Nephron (organoid): ENCODE results near the gene UROC1.

Source experiments
- H3K27ac Mint-ChIP-seq, 3 experiments: 2 replicates each; pipeline ENCODE4 v1.8.0; 2020; ENCODE audit warnings: mixed read lengths in 3 of 3, mild to moderate bottlenecking in 2 of 3, moderate library complexity in 1 of 3
- H3K27me3 Mint-ChIP-seq: 2 replicates; pipeline ENCODE4 v1.8.0; 2021; ENCODE audit warnings: low read depth, mild to moderate bottlenecking, moderate library complexity, mixed read lengths
- H3K36me3 Mint-ChIP-seq: 2 replicates; pipeline ENCODE4 v1.8.0; 2020; ENCODE audit warnings: low read depth, mixed read lengths
- H3K4me1 Mint-ChIP-seq: 2 replicates; pipeline ENCODE4 v1.8.0; 2020; ENCODE audit warnings: mixed read lengths
- H3K4me3 Mint-ChIP-seq, 3 experiments: 2 replicates each; pipeline ENCODE4 v1.8.0; 2020; ENCODE audit warnings: mild to moderate bottlenecking in 3 of 3, mixed read lengths in 3 of 3, moderate library complexity in 2 of 3
- H3K9me3 Mint-ChIP-seq: 2 replicates; pipeline ENCODE4 v1.8.0; 2020; ENCODE audit warnings: mixed read lengths
- CTCF ChIP-seq, 3 experiments: fragments of 200-600 bp; sonication (generic); IDR thresholded peaks; one replicate each; pipeline ENCODE4 v1.5.0; 2021; ENCODE audit warnings: antibody characterized with exemption in 3 of 3; ENCODE audit not compliant: unreplicated experiment in 3 of 3

The UROC1 gene

GRCh38 chr3:126432361-126433104, 85.0 kb downstream of the UROC1 start:
- Mint-ChIP-seq H3K27ac (no peak overlapping the region), H3K4me3 (no peak overlapping the region), H3K36me3 (peaks cover 17% of the 10 kb centered on the region), H3K4me1 (no peaks in the 10 kb centered on the region), H3K9me3 (no peaks in the 10 kb centered on the region), H3K27me3 (no peaks in the 10 kb centered on the region)
- TF ChIP-seq CTCF (IDR thresholded peaks at IDR 0.05; ENCODE audit: unreplicated experiment in 3 of 3): no peak
